H9 (cell line): ENCODE data around the gene CHPF. TPM values are rescaled to one million over a fixed set of nuclear protein-coding genes. Genes with fewer than 3 reads are reported as not detected.

ENCODE experiments used
- DNase-seq: peaks from one replicate; pipeline ENCODE4 v3.0.0-alpha.2; 2017
- H2AFZ ChIP-seq: one replicate; pipeline ENCODE4 v1.6.1; 2013; ENCODE audit warnings: mild to moderate bottlenecking, low read length, control low read depth, moderate library complexity
- H2AK5ac ChIP-seq: 2 replicates; pipeline ENCODE4 v1.6.1; 2013; ENCODE audit warnings: low read length, control low read depth, mixed read lengths; ENCODE audit not compliant: insufficient read length
- H2BK120ac ChIP-seq: one replicate; pipeline ENCODE4 v1.6.1; 2013; ENCODE audit warnings: low read depth, mild to moderate bottlenecking, low read length, control low read depth, inconsistent platforms; ENCODE audit not compliant: poor library complexity, severe bottlenecking
- H2BK12ac ChIP-seq: 2 replicates; pipeline ENCODE4 v1.6.1; 2013; ENCODE audit warnings: low read length, control low read depth, mixed read lengths, low read depth; ENCODE audit not compliant: insufficient read length
- H2BK15ac ChIP-seq: 2 replicates; pipeline ENCODE4 v1.6.1; 2013; ENCODE audit warnings: low read depth, low read length, control low read depth
- H2BK20ac ChIP-seq: one replicate; pipeline ENCODE4 v1.6.1; 2013; ENCODE audit warnings: low read depth, mild to moderate bottlenecking, low read length, control low read depth, inconsistent platforms; ENCODE audit not compliant: poor library complexity, severe bottlenecking
- H2BK5ac ChIP-seq: 2 replicates; pipeline ENCODE4 v1.6.1; 2013; ENCODE audit warnings: low read length, control low read depth, mixed read lengths; ENCODE audit not compliant: insufficient read length
- H3K14ac ChIP-seq: 2 replicates; pipeline ENCODE4 v1.6.1; 2013; ENCODE audit warnings: low read length, control low read depth; ENCODE audit not compliant: insufficient read depth
- H3K18ac ChIP-seq: 2 replicates; pipeline ENCODE4 v1.6.1; 2013; ENCODE audit warnings: low read depth, mild to moderate bottlenecking, mixed read lengths, low read length, control low read depth; ENCODE audit not compliant: insufficient read length
- H3K23ac ChIP-seq: 2 replicates; pipeline ENCODE4 v1.6.1; 2013; ENCODE audit warnings: low read length, control low read depth, mixed read lengths, low read depth; ENCODE audit not compliant: insufficient read length
- H3K23me2 ChIP-seq: 2 replicates; pipeline ENCODE4 v1.6.1; 2013; ENCODE audit warnings: low read depth, mild to moderate bottlenecking, mixed read lengths, low read length, control low read depth; ENCODE audit not compliant: insufficient read length, poor library complexity, severe bottlenecking
- H3K27ac ChIP-seq: 2 replicates; pipeline ENCODE4 v1.5.1; 2013; ENCODE audit warnings: low read length, control low read depth, mixed read lengths, low read depth; ENCODE audit not compliant: insufficient read length
- H3K27me3 ChIP-seq: 2 replicates; pipeline ENCODE4 v1.6.1; 2013; ENCODE audit warnings: low read length, control low read depth, inconsistent platforms; ENCODE audit not compliant: insufficient read depth
- H3K4ac ChIP-seq: 2 replicates; pipeline ENCODE4 v1.6.1; 2013; ENCODE audit warnings: low read depth, mild to moderate bottlenecking, control low read depth, inconsistent platforms, low read length, moderate library complexity
- H3K4me1 ChIP-seq: 2 replicates; pipeline ENCODE4 v1.6.1; 2013; ENCODE audit warnings: low read length, control low read depth, inconsistent platforms; ENCODE audit not compliant: insufficient read depth
- H3K4me2 ChIP-seq: 2 replicates; pipeline ENCODE4 v1.6.1; 2013; ENCODE audit warnings: low read length, control low read depth, mixed read lengths; ENCODE audit not compliant: insufficient read length, insufficient read depth
- H3K56ac ChIP-seq: 2 replicates; pipeline ENCODE4 v1.6.1; 2013; ENCODE audit warnings: low read depth, mild to moderate bottlenecking, mixed read lengths, low read length, control low read depth; ENCODE audit not compliant: insufficient read length
- H3K79me1 ChIP-seq: 2 replicates; pipeline ENCODE4 v1.6.1; 2013; ENCODE audit warnings: low read depth, mild to moderate bottlenecking, moderate library complexity, low read length, control low read depth, inconsistent platforms; ENCODE audit not compliant: insufficient read depth, poor library complexity, severe bottlenecking
- H3K79me2 ChIP-seq: 2 replicates; pipeline ENCODE4 v1.6.1; 2013; ENCODE audit warnings: low read length, control low read depth, inconsistent platforms; ENCODE audit not compliant: insufficient read depth
- H3K9ac ChIP-seq: 2 replicates; pipeline ENCODE4 v1.6.1; 2013; ENCODE audit warnings: low read length, control low read depth, mixed read lengths; ENCODE audit not compliant: insufficient read length; ENCODE audit errors: extremely low read depth
- H3K9me3 ChIP-seq: one replicate; pipeline ENCODE4 v1.6.1; 2013; ENCODE audit warnings: low read depth, low read length, inconsistent platforms; ENCODE audit not compliant: control insufficient read depth
- H3T11ph ChIP-seq: one replicate; pipeline ENCODE4 v1.6.1; 2013; ENCODE audit warnings: mild to moderate bottlenecking, low read length, control low read depth, inconsistent platforms
- H4K20me1 ChIP-seq: one replicate; pipeline ENCODE4 v1.6.1; 2013; ENCODE audit not compliant: control insufficient read depth, insufficient read length, insufficient read depth
- H4K5ac ChIP-seq: 2 replicates; pipeline ENCODE4 v1.6.1; 2013; ENCODE audit warnings: low read depth, mild to moderate bottlenecking, mixed read lengths, low read length, control low read depth; ENCODE audit not compliant: insufficient read length
- H4K8ac ChIP-seq: replicated peaks from 2 replicates; pipeline ENCODE4 v1.6.1; 2013; ENCODE audit warnings: low read length, control low read depth, mixed read lengths, low read depth; ENCODE audit not compliant: insufficient read length
- H4K91ac ChIP-seq: 2 replicates; pipeline ENCODE4 v1.6.1; 2013; ENCODE audit warnings: low read depth, mild to moderate bottlenecking, moderate library complexity, mixed read lengths, low read length, control low read depth; ENCODE audit not compliant: insufficient read length
- H3K27ac Mint-ChIP-seq, 3 experiments: 2 replicates in 2 of 3; 3 replicates in 1 of 3; pipeline ENCODE4 v1.8.0; 2020 to 2021; ENCODE audit warnings: mixed read lengths in 3 of 3, mild to moderate bottlenecking in 1 of 3, moderate library complexity in 1 of 3
- H3K27me3 Mint-ChIP-seq: 2 replicates; pipeline ENCODE4 v1.8.0; 2021; ENCODE audit warnings: low read depth, mild to moderate bottlenecking, moderate library complexity, mixed read lengths
- H3K36me3 Mint-ChIP-seq, 3 experiments: 2 replicates in 2 of 3; 3 replicates in 1 of 3; pipeline ENCODE4 v1.8.0; 2020 to 2021; ENCODE audit warnings: low read depth in 3 of 3, mixed read lengths in 3 of 3; ENCODE audit not compliant: insufficient read depth in 1 of 3
- H3K4me1 Mint-ChIP-seq, 2 experiments: 2 replicates each; pipeline ENCODE4 v1.8.0; 2020; ENCODE audit warnings: mixed read lengths in 2 of 2
- H3K4me3 Mint-ChIP-seq, 2 experiments: 2 replicates in 1 of 2; 3 replicates in 1 of 2; pipeline ENCODE4 v1.8.0; 2020 to 2021; ENCODE audit warnings: mild to moderate bottlenecking in 2 of 2, mixed read lengths in 2 of 2, moderate library complexity in 1 of 2
- H3K9me3 Mint-ChIP-seq, 2 experiments: 2 replicates in 1 of 2; 3 replicates in 1 of 2; pipeline ENCODE4 v1.8.0; 2020; ENCODE audit warnings: mild to moderate bottlenecking in 2 of 2, mixed read lengths in 2 of 2, moderate library complexity in 1 of 2
- CTCF ChIP-seq: fragments of 200-600 bp; sonication (generic); conservative IDR thresholded peaks from 3 replicates; pipeline ENCODE4 v1.8.0; 2021; ENCODE audit warnings: antibody characterized with exemption, mild to moderate bottlenecking
- WGBS: extraction: QIAGEN DNeasy Blood & Tissue Kit; methylation state at CpG from one replicate; pipeline ENCODE4 v1.1.7; 2013; ENCODE audit warnings: missing lambda C conversion rate, low lambda C conversion rate, mixed read lengths; ENCODE audit not compliant: insufficient read length; ENCODE audit errors: extremely low coverage; 5-methylcytosine and 5-hydroxymethylcytosine counted together
- total RNA-seq: library from RNA; stranded (reverse); gene quantifications from 2 replicates; pipeline ENCODE4 v1.2.1, GENCODE V29; 2021

The CHPF gene
- total RNA-seq, 1 experiment from 2014 or later, result 46.5 TPM

DNA sequence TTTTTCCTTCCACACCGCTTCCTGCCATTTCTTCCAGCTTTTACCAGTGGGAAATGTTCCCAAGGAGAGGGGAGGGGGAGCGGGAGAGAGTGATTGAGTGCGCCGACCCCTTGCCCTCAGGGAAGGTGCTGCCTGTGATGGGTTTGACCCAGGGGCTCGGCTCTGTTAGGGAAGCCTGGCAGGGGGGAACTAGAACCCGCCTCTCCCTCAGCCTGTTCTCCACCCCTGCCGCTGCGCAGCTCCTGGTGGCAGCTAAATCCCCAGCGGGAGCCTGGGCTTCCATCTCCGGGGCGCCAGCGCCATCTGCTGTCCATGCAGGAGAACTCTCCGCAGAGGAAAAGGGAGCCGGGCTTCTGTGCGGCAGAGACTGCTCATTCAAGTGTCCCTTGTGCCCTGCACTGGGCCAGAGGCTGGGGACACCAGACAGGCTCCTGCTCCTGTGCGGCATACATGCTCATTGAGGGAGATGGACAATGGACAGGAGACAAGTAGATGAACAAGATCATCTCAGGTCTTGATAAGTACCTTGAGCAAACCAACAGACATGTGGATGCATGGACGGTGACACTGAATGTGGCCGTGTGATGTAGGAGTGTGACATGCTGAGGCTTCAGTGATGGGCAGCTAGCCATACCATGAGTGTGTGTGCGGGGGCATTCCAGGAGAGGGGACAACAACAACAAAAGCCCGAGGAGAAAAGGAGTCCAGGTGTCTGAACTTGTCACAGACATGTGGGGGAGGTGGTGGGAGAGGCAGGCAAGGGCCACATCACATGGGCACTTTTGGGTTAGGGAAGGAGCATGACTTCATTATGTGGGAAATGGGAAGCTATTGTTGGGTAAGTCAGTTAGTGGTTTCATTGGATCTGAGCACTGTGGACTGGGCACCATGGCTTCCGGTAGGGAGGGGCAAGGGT lies 13.3 kb downstream of the CHPF start:
- H3K9ac ChIP-seq, result no peak overlapping the region

More for the DNA sequence above, 13.3 kb downstream of the CHPF start:
- H3K79me1 ChIP-seq, result no peaks in the 10 kb centered on the region
- no peak overlapping the region for H2BK20ac ChIP-seq
- Mint-ChIP-seq H3K9me3 (no peaks in the 10 kb centered on the region; a peak in 2 of 5 replicates), H3K4me1 (peaks cover 37 to 44% of the 10 kb centered on the region in 2 experiments), H3K4me3 (peak overlapping the region; percentile 22 to 67), H3K36me3 (no peaks in the 10 kb centered on the region), H3K27ac (peak overlapping the region in 1 of 3 experiments; percentile 15; a peak in 1 of 7 replicates), H3K27me3 (peaks cover 69% of the 10 kb centered on the region)
- H3K27ac ChIP-seq, result no peak overlapping the region
- no peak overlapping the region for H3K4ac ChIP-seq
- H3K23ac ChIP-seq, result no peak overlapping the region
- H4K91ac ChIP-seq, result no peak overlapping the region
- H3K4me1 ChIP-seq, result peaks cover 3% of the 10 kb centered on the region; the same call in 1 of the 2 replicates
- no peak overlapping the region for H2AFZ ChIP-seq
- H3K27me3 ChIP-seq, result no peaks in the 10 kb centered on the region; the same call in 1 of the 2 replicates
- no peak overlapping the region for H2AK5ac ChIP-seq
- no peak overlapping the region for H3T11ph ChIP-seq
- WGBS, result no CpG with 5 or more reads among the region's 21 CpGs
- no peaks in the 10 kb centered on the region for H3K9me3 ChIP-seq
- H3K14ac ChIP-seq, result no peak overlapping the region
- no peak overlapping the region for H3K56ac ChIP-seq
- no peak overlapping the region for H2BK120ac ChIP-seq
- no peaks in the 10 kb centered on the region for H3K79me2 ChIP-seq
- peak; percentile 92 for DNase-seq
- H3K23me2 ChIP-seq, result peaks cover 3% of the 10 kb centered on the region
- H3K18ac ChIP-seq, result no peak overlapping the region
- no peak overlapping the region for H2BK12ac ChIP-seq
- H3K4me2 ChIP-seq, result peak overlapping the region; percentile 40
- no peak overlapping the region for H4K5ac ChIP-seq
- no peak overlapping the region for H4K8ac ChIP-seq
- H4K20me1 ChIP-seq, result no peaks in the 10 kb centered on the region
- no peak overlapping the region for H2BK5ac ChIP-seq
- H2BK15ac ChIP-seq, result no peak overlapping the region
- peak; percentile 98 for TF ChIP-seq CTCF
